Stimulated activated CD4-positive, alpha-beta T cell treated with anti-CD3 and anti-CD28 coated beads, TNF-alpha, amount 100 ng/mL, for 4 hours (primary cell): Measurements from ENCODE around the gene IREB2.
"Not testable (repeated sequence)": the region's sequence is repeated elsewhere in the genome, so short reads cannot be mapped to it uniquely, and the experiment has no call there.

Experiments used
- DNase-seq, 3 experiments: peaks; one replicate each; pipeline ENCODE4 v3.0.0-alpha.2; 2020; ENCODE audit warnings: low read depth in 3 of 3

Gene IREB2

DNA sequence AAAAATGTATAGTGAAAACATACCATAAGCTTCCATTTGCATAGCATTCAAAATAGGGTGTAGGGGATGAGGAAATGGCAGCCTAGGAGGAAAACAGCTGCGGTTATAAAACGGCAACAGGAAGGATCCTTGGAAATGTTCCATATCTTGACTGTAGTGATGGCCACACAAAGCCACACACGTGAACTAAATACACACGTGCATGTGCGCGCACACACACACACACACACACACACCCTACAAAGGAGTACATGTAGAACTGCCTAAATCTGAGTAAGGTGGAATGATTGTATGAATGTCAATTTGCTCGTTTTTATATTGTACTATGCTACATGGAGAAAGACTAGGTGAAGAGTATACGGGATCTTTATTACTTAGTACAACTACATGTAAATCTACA lies 3.9 kb upstream of the IREB2 start:
- DNase-seq, result no peak

DNA sequence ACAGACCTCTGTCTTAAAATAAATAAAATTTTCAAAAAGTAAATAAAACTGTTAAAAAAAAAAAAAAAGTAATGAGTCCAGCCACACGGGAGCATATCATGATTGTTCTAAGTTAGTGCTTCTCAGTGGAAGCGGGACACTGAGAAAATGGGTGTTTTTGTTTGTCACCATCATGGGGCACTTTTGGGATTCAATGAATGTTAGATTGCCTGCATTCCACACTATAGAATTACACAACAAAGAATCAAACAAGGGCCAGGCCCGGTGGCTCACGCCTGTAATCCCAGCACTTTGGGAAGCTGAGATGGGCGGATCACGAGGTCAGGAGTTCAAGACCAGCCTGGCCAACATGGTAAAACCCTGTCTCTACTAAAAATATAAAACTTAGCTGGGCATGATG lies 3.3 kb upstream of the IREB2 start:
- not testable (repeated sequence) for DNase-seq

DNA sequence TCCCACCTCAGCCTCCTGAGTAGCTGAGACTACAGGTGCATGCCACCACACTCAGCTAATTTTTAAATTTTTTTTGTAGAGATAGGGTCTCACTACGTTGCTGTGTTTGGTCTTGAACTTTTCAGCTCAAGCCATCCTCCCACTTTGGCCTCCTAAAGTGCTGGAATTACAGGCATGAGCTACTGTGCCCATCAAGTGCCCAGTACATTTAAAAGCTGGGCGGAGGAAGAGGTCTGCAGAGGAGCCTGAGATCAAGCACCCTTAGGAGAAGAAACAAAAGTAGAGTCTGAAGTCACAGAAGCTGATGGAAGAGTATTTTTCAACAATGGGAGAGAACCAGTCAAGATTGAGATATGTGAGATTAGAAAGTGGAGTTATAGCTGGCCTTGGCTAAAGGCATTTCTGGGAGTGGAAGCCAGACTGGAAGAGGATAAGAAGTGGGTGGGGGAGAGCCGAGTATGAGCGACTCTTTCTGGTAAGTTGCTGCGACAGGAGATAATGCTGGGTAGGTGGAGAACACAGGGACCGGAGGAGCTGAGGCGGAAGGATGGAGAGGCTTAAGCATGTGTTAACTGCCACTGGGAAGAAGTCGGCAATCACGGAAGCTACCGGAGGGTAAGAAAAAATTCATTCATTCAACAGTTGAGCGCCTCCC lies 782 bp upstream of the IREB2 start:
- no peak for DNase-seq

DNA sequence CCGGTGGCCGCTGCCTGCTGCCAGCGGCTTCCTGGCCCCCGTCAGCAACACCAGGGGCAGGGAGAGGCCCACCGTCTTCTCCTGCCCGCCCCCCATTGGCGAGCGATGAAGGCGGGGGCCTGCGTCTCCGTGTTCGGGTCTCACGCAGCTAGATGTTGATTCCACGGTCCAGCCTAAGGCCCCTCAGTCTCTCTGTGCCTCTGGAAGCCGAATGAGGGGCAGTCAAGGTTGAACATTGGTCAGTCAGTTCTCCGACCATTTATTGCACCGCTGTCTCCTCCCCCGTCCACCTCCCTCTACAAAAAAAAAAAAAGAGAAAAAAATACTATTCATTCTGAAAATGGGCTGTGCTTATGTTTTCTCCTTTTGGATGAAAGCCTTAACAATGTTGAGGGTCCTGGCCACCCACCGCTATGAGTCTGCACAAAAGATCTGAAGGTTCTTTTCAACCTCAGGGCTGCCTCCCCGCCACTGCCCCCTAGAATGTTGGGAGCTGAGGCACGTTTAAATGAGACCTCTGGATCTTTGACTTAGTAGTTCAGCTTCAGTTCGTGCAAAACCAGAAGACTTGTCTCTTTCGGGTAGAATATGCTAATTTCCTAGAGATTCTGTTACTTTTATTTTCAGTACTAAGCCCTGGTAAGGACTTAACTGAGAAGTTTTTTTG lies 736 bp downstream of the IREB2 start:
- DNase-seq, result peak in 1 of 3 experiments; percentile 8

DNA sequence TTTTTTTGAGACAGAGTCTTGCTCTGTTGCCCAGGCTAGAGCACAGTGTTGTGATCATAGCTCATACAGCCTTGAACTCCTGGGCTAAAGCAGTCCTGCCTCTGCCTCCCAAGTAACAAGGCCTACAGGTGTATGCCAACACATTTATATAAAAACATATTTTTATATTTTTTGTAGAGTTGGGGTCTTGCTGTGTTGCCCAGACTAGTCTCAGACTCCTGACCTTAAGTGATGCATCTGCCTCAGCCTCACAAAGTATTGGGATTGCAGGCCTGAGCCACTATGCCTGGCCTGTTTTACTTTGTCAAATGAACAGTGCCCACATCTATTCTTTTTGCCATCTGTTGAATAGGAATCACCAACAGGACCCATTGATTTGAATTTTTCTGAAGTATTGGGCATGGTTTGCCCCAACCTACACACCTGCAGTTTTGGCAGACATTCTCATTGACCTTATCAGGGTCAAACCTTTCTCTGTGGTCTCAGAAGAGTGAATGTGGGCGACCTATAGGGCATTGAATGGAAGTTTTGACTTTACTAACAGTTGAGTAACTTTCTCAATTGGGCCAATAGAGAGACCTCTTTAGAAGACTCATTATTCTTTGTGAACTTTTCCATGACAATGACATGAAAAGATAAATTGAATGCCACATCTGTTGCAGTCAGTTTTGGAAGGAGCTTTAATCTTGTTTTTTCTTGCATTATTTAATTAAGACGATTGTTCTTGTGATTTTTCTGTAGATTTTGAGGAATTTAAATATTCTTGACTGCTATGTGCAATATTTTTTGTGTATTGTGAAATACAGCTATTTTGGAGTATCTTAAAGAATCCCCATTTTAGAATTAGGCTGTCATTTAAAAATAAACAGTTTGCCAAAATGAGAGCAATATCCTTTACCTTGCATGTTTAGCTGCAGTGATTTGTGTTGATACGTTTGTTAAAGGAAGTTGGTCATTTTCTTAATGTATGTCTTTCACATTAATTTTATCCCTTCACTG lies 2.7 kb downstream of the IREB2 start:
- DNase-seq, result no peak

DNA sequence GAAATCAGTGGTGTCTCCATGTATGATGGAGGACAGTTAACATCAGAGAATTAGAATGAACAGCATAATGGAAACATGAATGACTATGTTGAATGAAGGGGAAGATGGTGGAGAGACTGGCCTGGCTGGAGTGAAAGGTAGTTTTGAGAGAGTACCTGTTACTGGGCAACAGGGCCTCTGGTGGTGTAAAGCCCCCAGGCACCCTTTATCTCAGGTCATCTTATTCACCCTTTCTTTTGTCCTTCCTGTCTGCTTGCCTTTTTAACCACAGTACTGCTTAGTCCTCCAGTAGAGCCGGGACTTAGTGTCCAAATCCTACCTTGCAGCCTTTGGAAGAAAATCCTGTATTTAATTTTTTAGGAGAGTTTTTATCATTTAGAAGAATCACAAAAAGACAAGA lies 6.2 kb downstream of the IREB2 start:
- DNase-seq, result no peak

DNA sequence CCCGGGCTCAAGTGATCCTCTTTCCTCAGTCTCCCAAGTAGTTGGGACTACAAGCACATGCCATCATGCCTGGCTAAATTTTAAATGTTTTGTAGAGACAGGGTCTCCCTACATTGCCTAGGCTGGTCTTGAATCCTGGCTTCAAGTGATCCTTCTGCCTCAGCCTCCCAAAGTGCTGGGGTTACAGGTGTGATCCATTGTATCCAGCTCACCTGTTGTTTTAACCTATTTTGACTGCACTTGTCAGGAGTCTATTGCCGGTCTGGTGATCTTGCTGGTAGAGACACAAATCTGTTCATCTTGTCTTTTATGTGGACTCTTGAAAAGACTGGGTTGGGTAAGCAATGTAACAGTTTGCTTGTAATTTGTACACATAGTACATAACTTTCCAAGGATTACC lies 7.9 kb downstream of the IREB2 start:
- DNase-seq, result no peak

DNA sequence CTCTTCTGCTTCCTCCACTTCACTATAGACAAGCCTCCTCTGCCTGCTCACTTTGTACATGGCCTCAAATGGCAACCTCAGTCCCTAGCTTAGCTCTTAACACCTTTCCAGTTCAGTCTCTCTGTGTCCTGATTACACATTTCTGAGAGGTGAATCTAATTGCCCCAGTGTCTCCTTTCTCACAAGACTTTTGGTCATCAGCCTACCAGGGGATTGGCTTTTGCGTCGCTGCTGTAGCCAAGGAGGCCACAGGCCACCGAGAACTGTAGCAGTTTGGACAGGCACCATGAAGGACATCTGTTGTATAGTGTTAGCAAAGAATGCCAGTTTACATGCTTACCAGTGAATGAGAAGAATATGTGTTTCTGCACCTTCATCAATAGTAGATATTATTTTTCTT lies 8.5 kb downstream of the IREB2 start:
- no peak for DNase-seq

DNA sequence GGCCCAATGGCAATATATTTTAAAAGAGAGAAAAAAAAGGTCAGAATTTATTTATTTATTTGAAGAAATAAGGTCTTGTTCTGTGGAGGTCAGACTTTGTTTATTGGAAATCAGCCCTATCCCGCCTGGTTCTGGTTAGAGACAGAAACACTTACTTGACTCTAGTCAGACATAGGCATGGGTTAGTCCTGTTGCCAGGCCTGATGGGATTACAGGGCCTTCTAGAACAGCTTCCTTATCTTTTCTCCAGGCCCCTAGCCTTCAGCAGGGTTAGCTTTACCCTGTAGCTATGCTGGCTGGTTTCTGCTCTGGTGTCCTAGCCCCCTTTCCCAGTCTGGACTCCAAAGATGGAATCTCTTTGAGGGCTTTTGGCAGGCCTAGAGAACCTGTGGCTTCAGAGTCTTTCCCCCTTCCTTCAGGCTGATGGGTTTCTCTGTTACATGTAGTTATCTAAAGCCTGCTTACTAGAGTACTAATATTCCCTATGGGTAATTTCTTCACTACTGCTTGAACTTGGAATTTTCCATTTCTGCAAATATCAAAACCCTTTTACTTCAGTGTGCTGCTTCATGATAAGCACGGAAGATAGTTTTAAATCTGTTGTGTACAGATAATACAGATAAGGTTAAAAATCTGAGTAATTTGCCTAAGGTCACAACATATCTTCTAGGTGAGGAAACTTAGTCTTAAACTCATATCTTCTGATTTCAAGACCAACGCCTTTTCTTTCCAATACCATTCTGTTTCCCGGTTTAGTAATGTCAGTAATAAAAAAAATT lies 10.6 kb downstream of the IREB2 start:
- no peak for DNase-seq

DNA sequence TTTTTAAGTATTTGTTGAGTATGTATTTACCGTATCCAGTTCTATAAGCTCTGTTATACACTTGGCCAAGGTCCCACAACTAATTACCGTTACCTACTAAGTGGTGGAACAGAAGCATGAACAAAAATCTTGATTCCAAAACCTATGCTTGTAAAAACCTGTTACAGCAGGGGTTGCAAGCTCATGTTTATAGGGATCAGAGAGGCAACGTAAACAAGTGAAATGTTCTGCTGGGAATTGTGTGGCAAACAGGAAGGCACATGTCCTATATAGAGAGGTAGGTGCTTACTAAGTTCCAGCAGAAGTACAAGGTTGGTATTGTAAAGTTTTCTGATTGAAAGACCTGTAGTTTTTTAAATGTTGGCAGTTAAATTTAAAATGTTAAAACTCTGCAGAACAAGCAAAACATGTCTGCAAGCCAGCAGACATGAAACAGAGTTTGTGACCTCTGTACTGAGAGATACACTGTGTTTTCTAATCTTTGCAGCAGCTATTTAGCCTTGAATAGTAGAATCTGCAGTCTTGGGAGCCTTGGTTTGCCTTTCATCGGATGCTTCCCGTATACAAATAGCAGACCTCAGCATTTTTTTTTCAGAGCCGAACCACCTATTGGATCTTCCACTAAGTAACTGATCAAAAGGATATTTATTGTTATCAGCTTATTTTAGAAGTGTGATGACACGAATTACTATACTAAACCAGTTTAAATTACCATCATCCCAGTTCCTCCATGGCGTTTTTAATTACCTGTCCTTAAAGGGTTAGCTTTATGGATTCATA lies 11.4 kb downstream of the IREB2 start:
- DNase-seq, result no peak

DNA sequence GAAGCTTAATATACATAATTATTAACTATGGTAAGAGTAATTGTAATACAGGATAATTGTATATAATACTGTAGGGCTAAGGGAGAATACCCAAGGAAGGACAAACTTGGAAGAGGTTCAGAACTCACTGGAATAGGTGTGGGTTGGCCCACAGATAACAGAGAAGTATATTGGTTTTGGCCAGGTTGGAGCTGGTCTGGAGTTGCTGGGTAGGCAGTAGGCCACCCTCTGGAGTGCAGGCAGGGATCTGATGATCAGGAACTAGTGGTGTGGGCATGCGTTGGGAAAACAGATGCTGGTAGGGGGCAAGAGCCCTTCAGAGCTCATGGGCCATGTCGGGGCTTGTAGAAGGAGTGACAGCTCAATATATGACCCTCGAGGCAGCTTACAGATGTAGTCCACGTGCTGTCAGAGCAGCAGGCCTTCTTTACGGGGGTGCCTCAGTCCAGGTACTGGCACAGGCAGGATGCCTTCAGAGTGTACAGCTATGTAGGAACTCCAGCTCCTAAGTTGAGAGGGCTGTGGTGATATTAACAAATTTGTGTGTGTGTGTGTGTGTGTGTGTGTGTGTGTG lies 12.4 kb downstream of the IREB2 start:
- no peak for DNase-seq

DNA sequence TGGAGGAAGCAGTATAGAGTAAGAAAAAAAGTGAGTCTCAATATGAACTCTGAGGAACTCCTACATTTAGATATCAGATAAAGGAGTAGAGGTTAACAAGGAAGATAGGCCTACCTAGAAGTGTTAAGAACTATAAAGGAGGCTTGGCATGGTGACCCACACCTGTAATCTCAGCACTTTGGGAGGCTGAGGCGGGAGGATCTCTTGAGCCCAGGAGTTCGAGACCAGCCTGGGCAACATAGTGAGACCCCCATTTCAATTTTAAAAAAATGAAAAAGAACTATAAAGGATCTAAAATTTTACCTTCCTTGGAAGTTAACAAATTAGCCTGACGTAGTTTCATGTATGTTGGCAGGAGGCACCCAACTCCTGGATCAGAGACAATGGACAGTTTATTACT lies 14.5 kb downstream of the IREB2 start:
- DNase-seq, result no peak

DNA sequence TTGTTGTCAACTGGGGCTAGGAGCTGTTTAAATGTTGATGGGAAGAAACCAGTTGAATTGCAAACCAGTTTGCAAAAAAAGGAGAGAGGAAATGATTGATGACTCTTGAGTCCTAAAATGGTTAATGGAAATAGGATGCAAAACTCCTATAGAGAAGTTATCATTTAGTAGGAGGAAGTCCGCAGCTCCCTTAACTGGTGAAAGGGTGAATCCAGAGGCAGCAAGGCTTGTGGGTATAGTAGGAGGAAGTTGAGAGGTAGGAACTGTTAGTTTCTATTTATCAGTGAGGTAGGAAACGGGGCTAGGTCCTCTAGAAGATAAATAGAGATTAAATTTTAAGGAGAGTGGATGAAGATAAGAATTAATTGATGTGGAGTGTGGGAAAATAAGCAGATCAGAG lies 15.4 kb downstream of the IREB2 start:
- DNase-seq, result no peak

DNA sequence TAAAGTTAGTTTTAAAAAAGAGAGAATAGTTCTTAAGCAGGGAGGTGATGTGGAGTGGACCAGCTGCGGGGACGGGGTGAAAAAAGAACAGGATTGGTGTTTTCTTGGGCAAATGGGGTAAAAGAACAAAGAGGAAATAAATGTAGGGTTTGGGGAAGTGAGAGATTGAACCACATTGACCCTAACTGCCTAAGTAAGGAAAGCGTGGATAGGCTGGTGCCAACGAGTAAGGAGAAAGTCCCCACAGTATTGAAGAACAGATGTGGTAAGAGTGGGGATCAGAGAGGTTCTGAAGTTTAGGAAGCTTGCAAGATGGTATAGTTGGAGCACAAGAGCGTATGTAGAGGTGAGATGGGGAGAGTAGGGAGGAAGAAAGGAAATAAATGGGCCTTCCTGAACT lies 17.0 kb downstream of the IREB2 start:
- DNase-seq, result no peak

DNA sequence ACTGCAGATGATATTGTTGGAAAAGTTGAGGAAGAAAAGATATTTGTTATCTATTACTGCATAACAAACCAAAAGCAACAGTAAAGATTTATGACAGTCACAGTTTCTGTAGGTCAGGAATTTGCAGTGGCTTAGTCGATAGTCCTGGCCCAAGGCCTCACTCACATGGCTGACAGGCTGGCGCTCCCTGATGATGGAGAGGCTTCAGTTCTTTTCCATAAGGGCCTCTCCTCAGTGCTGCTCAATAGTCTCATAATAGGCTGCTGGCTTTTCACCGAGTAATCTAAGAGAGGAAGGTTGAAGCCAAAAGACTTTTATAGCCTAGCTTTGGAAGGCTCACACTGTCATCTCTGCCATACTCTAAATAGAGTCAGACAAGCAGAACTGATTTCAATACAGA lies 17.7 kb downstream of the IREB2 start:
- no peak for DNase-seq

DNA sequence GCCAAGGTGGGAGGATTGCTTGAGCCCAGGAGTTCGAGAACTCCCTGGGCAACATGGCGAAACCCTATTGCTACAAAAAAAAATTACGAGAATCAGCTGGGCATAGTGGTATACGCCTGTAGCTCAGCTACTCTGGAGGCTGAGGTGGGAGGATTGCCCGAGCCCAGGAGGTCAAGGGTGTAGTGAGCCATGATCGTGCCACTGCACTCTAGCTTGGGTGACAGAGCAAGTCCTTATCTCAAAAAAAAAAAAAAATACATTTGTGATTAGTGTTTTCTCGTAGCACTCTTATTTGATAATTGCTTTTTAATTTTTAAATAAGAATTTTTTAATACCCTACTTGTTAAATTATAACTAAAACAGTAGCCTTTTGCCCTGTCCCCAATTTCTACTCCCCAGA lies 18.4 kb downstream of the IREB2 start:
- no peak for DNase-seq

DNA sequence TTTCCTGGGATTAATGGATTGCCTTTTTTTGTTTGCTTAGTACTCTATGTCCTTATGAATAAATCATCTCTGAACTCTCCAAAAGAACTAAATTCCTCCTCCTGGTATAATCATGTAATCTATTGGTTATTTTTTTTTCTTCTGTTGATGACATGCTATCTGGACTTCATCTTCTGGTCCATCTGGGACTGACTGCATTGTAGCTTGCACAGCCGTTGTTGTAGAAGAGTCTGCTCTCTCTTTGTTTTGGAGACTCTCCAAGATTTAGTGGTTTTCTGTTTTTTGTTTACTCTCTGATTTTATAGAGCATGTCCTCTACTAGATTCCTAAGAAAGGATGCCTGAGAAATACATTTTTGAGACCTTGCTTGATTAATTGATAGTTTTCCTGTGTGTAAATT lies 19.1 kb downstream of the IREB2 start:
- DNase-seq, result no peak

DNA sequence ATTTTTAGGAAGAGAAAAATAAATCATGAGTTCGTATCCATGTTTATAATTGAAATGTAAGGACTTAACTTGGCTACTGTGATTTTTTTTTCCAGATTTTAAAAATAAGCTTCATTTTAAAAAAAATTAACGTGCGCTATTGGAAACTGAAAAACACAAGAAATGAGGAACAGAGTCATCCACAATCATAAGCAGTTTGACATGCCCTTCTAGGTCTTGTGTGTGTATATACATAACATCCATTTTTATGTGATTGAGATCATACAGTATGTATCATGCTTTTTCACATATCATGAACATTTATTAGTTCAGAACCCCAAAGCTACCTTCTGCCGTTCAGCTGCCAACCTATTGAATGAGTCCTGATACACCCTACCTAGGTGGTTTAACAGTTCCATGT lies 22.7 kb downstream of the IREB2 start:
- DNase-seq, result no peak

DNA sequence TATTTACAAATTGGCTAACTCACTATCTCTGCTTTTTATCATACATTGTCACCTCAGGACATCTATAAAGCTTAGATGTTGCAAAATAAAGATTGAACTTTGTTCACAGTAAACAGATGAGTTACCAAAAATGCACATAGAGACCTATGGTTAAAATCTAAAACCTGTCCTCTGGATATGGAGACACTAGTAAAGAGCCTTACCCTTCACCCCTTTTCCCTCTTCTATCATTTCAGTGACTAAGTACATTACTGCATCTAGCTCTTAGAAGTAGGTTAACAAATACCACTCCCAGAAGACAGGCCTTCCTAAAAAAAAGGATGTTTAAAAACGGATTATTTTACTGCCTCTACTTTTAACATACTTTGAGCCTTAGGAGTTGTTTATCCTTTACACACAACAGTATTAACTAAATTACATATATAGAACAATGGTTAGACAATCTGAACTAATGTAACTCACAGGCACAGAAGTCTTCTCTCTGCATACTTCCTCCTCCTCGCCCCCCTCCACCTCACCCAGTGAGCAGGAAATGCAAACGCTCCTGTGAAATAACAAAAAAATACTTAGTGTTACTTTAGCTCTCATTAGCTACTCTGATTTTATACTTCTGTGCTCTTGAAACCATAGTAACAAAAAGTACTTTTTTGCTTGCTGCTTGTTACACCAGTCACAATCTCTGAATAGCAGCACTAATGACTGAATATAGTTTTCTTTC lies 23.3 kb downstream of the IREB2 start:
- DNase-seq, result no peak

DNA sequence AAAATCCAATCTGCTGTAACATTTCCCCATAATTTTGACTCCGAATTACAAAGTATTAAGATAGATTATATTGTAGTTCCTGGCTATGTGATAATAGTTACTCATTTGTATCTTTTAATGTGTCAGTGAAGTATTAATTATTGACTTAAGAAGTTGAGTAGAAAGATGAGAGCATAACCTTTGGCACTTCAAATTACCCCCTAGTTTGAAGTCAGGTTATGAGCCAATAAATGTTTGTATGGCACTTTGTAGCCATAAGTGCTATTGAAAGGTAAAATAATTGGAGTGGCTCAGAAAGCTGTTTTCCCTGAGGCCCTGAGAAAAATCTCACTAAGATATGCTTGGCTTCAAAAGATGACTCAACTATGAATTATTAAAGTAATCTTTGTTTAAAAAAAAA lies 31.0 kb downstream of the IREB2 start:
- no peak for DNase-seq
